Upper lobe of right lung (tissue), 1 donor: ENCODE measurements around the gene ADCY2. TPM values are rescaled to one million over a fixed set of nuclear protein-coding genes. Genes with fewer than 3 reads are reported as not detected.

Experiments used
- ATAC-seq: fragments of 200-7000 bp; cut with Tn5 transposase; one replicate; pipeline ENCODE4 v1.9.1; 2020; ENCODE audit warnings: mild to moderate bottlenecking, moderate library complexity
- DNase-seq: peaks from one replicate; pipeline ENCODE4 v3.0.0-alpha.2; 2020
- H3K27ac ChIP-seq: fragments of 200-600 bp; one replicate; pipeline ENCODE4 v1.8.0; 2022
- H3K27me3 ChIP-seq: fragments of 200-600 bp; one replicate; pipeline ENCODE4 v1.8.0; 2022; ENCODE audit warnings: mild to moderate bottlenecking
- H3K36me3 ChIP-seq: fragments of 200-600 bp; one replicate; pipeline ENCODE4 v1.8.0; 2022
- H3K4me1 ChIP-seq: fragments of 200-600 bp; one replicate; pipeline ENCODE4 v1.8.0; 2022
- H3K4me3 ChIP-seq: fragments of 200-600 bp; one replicate; pipeline ENCODE4 v1.8.0; 2022; ENCODE audit warnings: mild to moderate bottlenecking
- H3K9me3 ChIP-seq: fragments of 200-600 bp; one replicate; pipeline ENCODE4 v1.8.0; 2022
- intact Hi-C: fragments of 100-400 bp; cut with DNase I; formaldehyde crosslinking; loops from one replicate; pipeline ENCODE4 v1.11.0; 2022
- total RNA-seq: library from RNA; stranded (reverse); fragmentation: NEBNext Ultra II Directional; extraction: Animal tissue kit (Norgen Biotek cat#: 25700); gene quantifications from one replicate; pipeline ENCODE4 v1.2.1, GENCODE V29; 2021
- TF ChIP-seq, protein P1 (sequence below): fragments of 200-600 bp; IDR thresholded peaks from one replicate; pipeline ENCODE4 v1.8.0; 2022; ENCODE audit warnings: antibody characterized with exemption
- donor health status: DM: no; HTN: yes; CAD: no; lungs with severe emphysema.

The ADCY2 gene
- total RNA-seq, 1 donor from 2014 or later = 0.17 TPM

DNA sequence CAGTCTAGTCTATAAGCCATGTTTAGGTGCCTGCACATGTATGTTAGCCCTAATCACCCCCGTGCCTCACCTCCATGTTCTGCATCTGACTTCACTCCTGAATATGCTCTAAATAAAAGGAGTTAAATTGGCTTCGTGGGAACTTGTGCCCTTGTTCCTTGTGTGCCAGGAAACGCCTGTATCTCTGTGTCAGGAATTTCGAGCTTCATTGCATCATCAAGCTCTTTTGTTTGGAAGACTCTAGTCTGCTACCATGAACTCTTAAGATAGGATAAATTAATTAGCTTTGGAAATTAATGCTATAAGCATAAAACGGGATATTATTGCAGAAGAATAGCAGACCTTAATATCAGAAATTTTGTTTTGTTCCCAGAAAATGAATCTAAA is 99.2 kb downstream of the ADCY2 start:
- no peak overlapping the region for H3K4me3 ChIP-seq
- ATAC-seq (no peak), DNase-seq (no peak)
- no peaks in the 10 kb centered on the region for H3K27me3 ChIP-seq
- no peaks in the 10 kb centered on the region for H3K9me3 ChIP-seq
- intact Hi-C loops = no loop called here
- TF ChIP-seq, protein P1, sequence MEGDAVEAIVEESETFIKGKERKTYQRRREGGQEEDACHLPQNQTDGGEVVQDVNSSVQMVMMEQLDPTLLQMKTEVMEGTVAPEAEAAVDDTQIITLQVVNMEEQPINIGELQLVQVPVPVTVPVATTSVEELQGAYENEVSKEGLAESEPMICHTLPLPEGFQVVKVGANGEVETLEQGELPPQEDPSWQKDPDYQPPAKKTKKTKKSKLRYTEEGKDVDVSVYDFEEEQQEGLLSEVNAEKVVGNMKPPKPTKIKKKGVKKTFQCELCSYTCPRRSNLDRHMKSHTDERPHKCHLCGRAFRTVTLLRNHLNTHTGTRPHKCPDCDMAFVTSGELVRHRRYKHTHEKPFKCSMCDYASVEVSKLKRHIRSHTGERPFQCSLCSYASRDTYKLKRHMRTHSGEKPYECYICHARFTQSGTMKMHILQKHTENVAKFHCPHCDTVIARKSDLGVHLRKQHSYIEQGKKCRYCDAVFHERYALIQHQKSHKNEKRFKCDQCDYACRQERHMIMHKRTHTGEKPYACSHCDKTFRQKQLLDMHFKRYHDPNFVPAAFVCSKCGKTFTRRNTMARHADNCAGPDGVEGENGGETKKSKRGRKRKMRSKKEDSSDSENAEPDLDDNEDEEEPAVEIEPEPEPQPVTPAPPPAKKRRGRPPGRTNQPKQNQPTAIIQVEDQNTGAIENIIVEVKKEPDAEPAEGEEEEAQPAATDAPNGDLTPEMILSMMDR = no peak
- H3K27ac ChIP-seq = no peak overlapping the region
- no peaks in the 10 kb centered on the region for H3K36me3 ChIP-seq
- H3K4me1 ChIP-seq = no peaks in the 10 kb centered on the region

DNA sequence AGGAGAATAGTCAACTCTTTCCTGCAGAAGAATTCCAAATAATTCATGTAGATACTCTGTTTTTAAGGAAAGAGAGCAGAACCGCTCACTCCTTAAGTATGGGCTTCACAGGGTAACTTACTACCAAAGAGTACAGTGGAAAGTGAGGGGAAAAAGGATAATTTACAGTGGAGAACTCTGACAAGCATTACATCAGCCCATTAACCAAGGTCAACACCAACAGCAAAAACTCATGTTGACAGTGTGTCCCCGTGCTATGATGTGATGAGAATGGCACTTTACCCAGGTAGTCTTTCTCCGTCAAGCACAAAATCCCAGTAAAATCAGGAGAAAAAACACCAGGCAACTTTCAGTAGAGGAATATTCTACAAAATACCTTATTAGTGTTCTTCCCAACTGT is 104.3 kb downstream of the ADCY2 start:
- Histone ChIP-seq H3K27ac (no peak overlapping the region), H3K4me1 (no peaks in the 10 kb centered on the region), H3K27me3 (peaks cover 5% of the 10 kb centered on the region), H3K36me3 (no peaks in the 10 kb centered on the region), H3K9me3 (no peaks in the 10 kb centered on the region), H3K4me3 (no peak overlapping the region)
- no peak for DNase-seq
- intact Hi-C loops = no loop called here
- no peak for ATAC-seq
- TF ChIP-seq, protein P1 = no peak

DNA sequence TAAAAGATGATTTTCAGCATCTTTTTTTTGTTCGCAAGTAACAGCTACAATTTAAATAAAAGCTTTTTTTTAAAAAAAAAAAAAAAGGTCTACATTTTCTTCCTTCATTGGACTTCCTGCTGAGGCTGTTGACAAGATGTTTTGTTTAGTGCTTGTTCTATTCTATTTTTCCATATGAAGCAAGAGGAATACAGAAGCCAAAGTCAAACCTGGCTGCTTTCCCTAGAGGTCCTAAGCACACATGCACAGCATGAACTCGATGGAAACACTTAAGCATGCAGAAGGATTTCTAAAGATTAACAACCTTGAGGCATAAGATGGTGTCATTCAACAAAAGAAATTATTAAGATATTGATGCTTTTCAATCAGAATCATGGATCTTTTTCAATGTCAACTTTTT is 105.1 kb downstream of the ADCY2 start:
- Histone ChIP-seq H3K36me3 (no peaks in the 10 kb centered on the region), H3K27me3 (peaks cover 5% of the 10 kb centered on the region), H3K4me1 (no peaks in the 10 kb centered on the region), H3K9me3 (no peaks in the 10 kb centered on the region), H3K4me3 (no peak overlapping the region), H3K27ac (no peak overlapping the region)
- TF ChIP-seq, protein P1 = no peak
- no peak for DNase-seq
- intact Hi-C loops = no loop called here
- ATAC-seq = no peak

DNA sequence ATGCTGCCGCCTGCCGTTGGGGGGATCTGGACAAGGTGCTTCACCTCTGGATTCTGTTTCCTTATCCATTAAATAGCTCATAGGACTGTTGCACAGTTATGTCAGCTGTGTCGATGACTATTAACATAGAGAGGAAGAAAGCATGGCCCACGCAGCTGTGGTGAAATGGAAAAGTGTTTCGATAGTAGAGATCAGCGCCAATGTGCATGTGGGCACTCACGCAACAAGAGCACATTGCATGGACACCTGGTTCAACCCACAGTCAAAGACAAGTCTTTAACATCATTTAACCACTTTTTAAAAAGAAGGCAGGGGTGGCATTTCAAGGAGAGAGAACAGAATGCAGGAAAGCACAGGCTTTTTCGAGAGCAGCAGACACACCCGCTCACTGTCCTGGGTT is 107.6 kb downstream of the ADCY2 start:
- Histone ChIP-seq H3K4me3 (no peak overlapping the region), H3K27ac (no peak overlapping the region), H3K36me3 (no peaks in the 10 kb centered on the region), H3K9me3 (no peaks in the 10 kb centered on the region), H3K27me3 (peaks cover 5% of the 10 kb centered on the region), H3K4me1 (no peaks in the 10 kb centered on the region)
- TF ChIP-seq, protein P1 = no peak
- no peak for ATAC-seq
- intact Hi-C loops = no loop called here
- no peak for DNase-seq

DNA sequence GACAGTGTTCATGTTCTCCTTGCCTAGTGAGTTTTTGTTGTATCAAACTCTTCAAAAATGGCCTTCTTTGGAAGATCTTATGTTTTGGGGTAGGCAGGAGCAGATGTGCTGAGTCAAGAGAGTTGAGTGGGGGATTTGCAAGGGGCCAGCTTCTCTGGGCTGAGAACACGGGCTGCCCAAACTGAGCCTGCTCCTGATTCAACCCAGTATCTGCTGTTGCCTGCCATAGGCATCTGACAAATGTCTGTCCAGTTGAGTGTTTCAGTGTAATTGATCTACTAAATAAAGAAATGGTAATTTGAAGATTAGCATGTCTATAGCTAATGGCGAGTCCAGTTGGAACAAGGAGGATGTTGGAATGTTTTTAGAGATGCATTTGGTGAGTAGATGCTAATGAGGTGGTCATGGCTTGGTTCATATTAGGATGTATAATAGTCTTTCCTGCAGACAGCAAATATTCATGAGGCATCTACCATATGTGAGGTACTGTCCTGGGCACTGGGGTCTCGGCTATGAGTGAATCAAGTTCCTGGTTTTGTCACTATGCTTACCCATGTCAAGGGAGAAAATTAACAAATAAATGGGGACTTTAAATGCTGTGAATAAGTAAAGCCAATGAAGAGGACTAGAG is 119.5 kb downstream of the ADCY2 start:
- Histone ChIP-seq H3K4me3 (no peak overlapping the region), H3K27ac (no peak overlapping the region), H3K36me3 (no peaks in the 10 kb centered on the region), H3K4me1 (no peaks in the 10 kb centered on the region), H3K27me3 (no peaks in the 10 kb centered on the region), H3K9me3 (no peaks in the 10 kb centered on the region)
- DNase-seq (no peak), ATAC-seq (no peak)
- TF ChIP-seq, protein P1 = no peak
- intact Hi-C loops = no loop called here

DNA sequence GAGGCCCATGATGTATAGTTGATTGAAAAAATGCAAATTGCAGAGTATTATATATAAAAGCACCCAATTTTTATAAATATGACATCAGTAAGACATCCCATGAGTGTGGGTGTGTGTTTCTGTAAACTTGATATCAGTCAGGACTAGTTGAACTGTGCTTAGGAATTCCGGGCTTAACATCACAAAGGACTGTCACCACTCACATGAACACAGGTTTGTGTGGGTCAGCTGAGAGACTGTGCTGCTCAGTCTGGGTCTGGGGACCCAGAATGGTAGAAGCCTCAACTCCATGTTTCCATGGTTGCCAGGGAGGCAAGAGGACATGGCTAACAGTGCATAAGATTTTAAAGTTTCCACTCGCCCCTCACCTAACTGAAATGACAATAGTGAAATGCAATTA is 120.3 kb downstream of the ADCY2 start:
- ATAC-seq = no peak
- DNase-seq = no peak
- H3K36me3 ChIP-seq = no peaks in the 10 kb centered on the region
- intact Hi-C loops = no loop called here
- H3K27me3 ChIP-seq = no peaks in the 10 kb centered on the region
- TF ChIP-seq, protein P1 = no peak
- no peaks in the 10 kb centered on the region for H3K9me3 ChIP-seq
- H3K4me3 ChIP-seq = no peak overlapping the region
- no peak overlapping the region for H3K27ac ChIP-seq
- no peaks in the 10 kb centered on the region for H3K4me1 ChIP-seq
